CMK (cell line): ENCODE results near the gene FOXJ2.
"Not testable (repeated sequence)": the region's sequence is repeated elsewhere in the genome, so short reads cannot be mapped to it uniquely, and the experiment has no call there.

Experiments used
- DNase-seq: peaks from one replicate; pipeline ENCODE4 v3.0.0-alpha.2; 2010; ENCODE audit warnings: low read depth

Gene FOXJ2

GRCh38 chr12:8030189-8030588 is 2.3 kb upstream of the FOXJ2 start:
- no peak for DNase-seq

GRCh38 chr12:8031017-8031416 is 1.5 kb upstream of the FOXJ2 start:
- not testable (repeated sequence) for DNase-seq

DNA sequence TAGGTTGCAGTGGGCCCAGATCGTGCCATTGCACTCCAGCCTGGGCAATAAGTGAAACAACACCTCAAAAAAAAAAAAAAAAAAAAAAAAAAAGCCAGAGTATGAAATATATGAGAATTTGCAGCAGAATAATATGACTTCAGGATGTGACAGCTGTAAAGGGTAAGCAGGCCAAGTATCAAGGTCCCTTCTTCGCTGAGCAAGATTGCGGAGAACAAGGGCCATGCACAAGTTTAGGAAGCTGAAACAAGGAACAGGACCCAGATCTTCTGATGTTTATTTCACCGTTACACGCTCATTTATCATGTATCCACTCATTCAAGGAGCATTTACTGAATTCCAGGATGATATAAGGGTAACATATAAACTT is 659 bp upstream of the FOXJ2 start:
- DNase-seq, result no peak

- peak; percentile 92 for DNase-seq
Observed at GRCh38 chr12:8033153-8034044, 883 bp downstream of the FOXJ2 start.

- no peak for DNase-seq
Observed at GRCh38 chr12:8034802-8035201, 2.3 kb downstream of the FOXJ2 start.

GRCh38 chr12:8035440-8036010 is 3.0 kb downstream of the FOXJ2 start:
- DNase-seq, result no peak

DNA sequence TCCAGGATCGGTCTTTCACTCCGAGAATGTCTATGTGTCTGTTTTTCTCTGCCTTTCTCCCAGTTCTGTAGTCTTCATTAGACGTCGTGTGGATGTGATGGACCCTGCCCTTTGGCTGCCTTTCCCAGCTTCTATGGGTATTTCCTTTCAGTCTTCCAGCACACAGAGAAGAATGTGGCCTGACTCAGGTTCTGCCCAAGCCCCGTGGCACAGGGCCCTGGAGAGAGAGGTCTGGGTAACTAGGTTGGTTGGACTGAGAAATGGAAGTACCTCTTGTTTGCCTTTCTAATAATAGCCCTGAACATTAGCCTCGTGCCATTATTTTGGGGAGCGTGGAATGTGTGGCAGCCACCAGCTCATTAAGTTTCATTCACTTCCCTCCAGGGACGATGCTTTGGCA is 3.8 kb downstream of the FOXJ2 start:
- DNase-seq, result no peak

DNA sequence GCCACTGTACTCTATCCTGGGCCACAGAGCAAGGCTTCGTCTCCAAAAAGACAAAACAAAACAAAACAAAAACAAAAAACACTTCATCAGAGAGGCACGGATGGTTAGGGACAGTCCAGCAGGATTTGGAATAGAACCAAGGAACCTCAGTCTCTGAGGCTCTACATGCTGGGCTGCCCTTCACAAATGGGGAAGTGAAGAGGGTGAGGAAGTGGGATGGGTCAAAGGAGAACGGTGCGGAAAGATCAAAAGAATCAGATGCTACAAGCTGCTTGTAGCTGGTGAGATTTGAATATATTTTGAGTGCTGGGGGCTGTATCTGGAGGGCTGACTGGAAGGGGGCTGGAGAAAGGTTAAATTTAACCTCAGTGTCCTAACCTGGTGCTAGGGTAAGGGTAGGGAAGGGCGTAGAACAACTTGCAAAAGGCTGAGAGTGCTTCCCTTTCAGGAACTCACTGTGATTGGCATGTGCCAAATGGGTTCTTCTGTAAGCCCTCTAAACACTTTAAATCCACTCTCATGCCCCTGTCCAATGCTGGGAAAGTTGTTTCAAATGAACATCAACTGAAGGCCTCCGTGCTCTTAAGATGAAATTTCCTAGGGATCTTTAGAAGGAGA is 4.6 kb downstream of the FOXJ2 start:
- DNase-seq, result no peak

DNA sequence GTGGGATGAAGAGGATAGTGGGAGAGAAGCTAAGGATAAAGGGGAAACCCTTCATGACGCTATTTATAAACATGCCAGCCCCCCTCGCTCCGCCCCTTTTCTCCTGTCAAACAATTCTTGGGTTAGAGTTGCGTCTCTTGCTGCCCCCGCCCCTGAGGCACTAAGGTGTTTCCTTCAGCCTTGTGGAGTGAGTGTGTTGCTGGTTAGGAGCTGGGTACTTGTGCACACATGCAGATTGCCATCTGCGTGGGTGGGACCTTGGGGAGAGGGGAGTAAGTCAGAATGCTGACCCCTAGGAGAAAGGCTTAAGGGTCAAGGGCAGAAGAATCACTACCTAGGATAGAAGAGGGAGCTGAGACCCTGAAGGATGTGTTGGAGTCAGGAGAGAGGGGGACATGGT is 5.4 kb downstream of the FOXJ2 start:
- no peak for DNase-seq

DNA sequence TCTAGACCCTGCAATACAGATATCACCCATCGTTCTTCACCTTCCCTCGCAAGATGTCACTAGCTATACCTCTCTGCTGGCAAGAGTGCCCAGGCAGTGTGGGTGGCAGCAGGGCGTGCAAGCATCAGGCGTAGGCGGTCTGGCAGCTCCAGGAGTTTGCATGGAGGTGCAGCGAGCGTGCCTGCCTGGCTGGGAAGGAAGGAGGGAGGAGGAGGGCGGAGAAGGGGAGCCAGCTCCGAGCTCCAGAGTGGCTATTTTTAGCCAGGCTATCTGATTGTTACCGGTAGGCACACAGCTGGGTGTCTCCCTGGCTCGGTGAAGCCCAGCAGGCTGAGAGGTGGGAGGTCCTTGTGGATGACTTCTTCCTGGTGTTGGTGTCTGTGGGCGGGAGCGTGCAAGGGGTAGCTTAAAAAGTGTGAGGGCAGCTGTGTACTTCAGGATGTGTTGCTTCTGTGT is 6.2 kb downstream of the FOXJ2 start:
- no peak for DNase-seq

DNA sequence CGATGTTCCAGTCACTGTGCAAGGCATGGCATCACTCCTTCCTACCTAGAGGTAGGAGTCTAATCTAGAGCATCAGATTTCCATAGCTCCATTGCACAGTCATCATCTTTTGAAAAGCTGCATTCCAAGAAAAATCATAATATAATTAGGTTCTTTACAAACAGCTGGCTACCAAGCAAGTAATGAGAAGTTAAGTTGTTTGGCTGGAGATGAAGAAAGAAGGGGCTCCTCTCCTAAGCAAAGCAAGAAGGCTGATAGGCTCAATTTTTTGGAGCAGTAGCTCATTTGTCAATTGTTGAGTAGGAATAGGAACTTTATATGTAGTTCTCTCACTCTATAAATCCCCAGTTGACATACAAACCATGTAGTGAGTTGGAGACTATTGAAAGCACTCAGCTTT is 8.3 kb downstream of the FOXJ2 start:
- no peak for DNase-seq

GRCh38 chr12:8045952-8046944 is 13.7 kb downstream of the FOXJ2 start:
- no peak for DNase-seq

DNA sequence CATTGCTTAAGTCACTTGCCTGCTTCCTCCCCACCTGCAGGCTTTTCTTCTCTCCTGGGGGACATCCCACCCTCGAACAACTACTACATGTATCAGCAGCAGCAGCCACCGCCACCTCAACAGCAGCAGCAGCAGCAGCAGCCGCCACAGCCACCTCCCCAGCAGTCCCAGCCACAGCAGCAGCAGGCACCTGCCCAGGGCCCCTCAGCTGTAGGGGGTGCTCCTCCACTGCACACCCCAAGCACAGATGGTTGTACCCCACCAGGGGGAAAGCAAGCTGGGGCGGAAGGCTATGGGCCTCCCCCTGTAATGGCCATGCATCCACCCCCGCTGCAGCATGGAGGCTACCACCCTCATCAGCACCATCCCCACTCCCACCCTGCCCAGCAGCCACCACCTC is 15.3 kb downstream of the FOXJ2 start:
- no peak for DNase-seq

- no peak for DNase-seq
Observed at GRCh38 chr12:8048906-8049305, 16.4 kb downstream of the FOXJ2 start.

GRCh38 chr12:8050600-8051250 is 18.2 kb downstream of the FOXJ2 start:
- no peak for DNase-seq

DNA sequence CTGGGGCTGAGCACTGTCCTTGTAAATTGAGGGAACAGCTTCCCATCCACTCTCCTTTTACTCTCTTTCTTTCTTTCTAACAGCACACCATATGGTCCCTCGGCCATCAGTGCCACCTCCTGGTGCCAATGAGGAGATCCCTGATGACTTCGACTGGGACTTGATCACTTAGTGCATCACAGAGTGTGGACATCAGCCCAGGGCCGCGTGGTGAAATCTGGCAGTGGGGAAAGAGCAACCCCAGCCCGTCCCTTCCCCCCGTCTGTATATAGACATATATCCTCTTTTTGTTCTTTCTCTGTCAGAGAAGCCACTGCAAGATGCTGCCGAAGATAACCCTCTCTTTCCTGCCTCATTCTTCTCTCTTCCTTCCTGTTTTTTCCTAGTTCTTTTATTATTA is 20.2 kb downstream of the FOXJ2 start:
- DNase-seq, result no peak

- no peak for DNase-seq
Observed at GRCh38 chr12:8054816-8055215, 22.3 kb downstream of the FOXJ2 start.

GRCh38 chr12:8057306-8057705 is 24.8 kb downstream of the FOXJ2 start:
- DNase-seq, result no peak

DNA sequence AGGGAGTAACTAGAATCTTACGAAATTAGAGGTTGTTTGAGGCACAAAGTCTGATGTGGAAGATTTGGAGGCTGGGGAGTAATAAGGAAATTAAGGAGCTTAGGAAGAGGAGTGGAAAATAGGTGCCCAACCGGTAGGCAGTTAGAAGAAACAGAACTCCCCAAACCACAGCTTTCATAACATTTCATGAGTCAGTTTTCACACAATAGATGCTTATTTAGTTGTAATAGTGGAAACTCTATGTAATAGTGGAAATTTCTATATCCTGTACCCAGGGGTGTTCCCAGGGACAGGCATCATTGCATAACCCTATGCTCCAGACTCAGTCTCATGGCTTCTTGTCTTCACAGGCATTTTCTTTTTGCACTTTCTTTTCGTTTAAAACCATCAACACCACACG is 25.3 kb downstream of the FOXJ2 start:
- DNase-seq, result no peak

- no peak for DNase-seq
Observed at GRCh38 chr12:8058506-8058905, 26.0 kb downstream of the FOXJ2 start.

DNA sequence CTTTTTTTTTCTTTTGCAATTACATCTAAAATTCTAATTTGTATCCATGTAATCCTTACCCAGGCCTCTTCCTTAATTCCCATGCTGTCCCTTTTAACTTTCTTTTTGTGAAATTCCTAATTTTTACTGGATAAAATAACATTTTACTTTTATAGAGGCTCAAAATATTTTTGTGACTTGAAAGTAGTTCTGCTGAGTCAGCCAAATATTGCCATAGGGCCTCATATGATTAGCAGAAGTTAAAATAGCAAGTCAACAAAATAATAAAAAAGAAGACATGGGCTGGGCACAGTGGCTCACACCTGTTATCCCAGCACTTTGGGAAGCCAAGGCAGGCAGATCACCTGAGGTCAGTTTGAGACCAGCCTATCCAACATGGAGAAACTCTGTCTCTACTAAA is 31.6 kb downstream of the FOXJ2 start:
- no peak for DNase-seq
